Left cardiac atrium (tissue), 4 donors: ENCODE data around the gene TRMT6. TPM values are rescaled to one million over a fixed set of nuclear protein-coding genes. Genes with fewer than 3 reads are reported as not detected.

Experiments
- ATAC-seq, 2 donors: fragments of 200-7000 bp; cut with Tn5 transposase; one replicate each; pipeline ENCODE4 v1.9.1; 2020; ENCODE audit warnings: mild to moderate bottlenecking in 2 of 2, moderate library complexity in 2 of 2
- DNase-seq: peaks from one replicate; pipeline ENCODE4 v3.0.0-alpha.2; 2020
- intact Hi-C, 2 donors: fragments of 100-400 bp; cut with DNase I; formaldehyde crosslinking; loops; one replicate each; pipeline versions ENCODE4 v1.14.1 to v1.15.1; 2022 to 2023
- total RNA-seq, 2 donors: library from RNA; stranded (reverse); fragmentation: NEBNext Ultra II Directional; extraction: Animal tissue kit (Norgen Biotek cat#: 25700); gene quantifications; one replicate each; pipeline ENCODE4 v1.2.1, GENCODE V29; 2021
- donor health status: DM: no; HTN: yes; CAD: no.
- donor health status: DM: no; HTN: yes; CAD: no; lungs with severe emphysema.
- donor health status: DM: yes; HTN: yes; CAD: no.
- donor health status: Dilated cardiomyopathy.

Gene TRMT6
- total RNA-seq, 2 donors from 2014 or later: 7.3 to 13.8 TPM

GRCh38 chr20:5918856-5919625 is 31.3 kb downstream of the TRMT6 start:
- intact Hi-C loops: no loop called here
- DNase-seq (no peak), ATAC-seq (no peak)

- intact Hi-C loops: no loop called here
- DNase-seq (no peak), ATAC-seq (no peak)
These were observed 35.5 kb downstream of the TRMT6 start for GRCh38 chr20:5914859-5915258.

GRCh38 chr20:5913166-5913565 is 37.2 kb downstream of the TRMT6 start:
- no peak for ATAC-seq
- intact Hi-C loops: no loop called here

GRCh38 chr20:5910186-5910585 is 40.1 kb downstream of the TRMT6 start:
- intact Hi-C loops: no loop called here
- no peak for ATAC-seq
- no peak for DNase-seq

More at GRCh38 chr20:5913166-5913565, 37.2 kb downstream of the TRMT6 start:
- no peak for DNase-seq

- DNase-seq (no peak), ATAC-seq (no peak)
- intact Hi-C loops: no loop called here
These were observed 41.4 kb downstream of the TRMT6 start for GRCh38 chr20:5908981-5909380.

- ATAC-seq (no peak), DNase-seq (no peak)
- intact Hi-C loops: no loop called here
These were observed 49.4 kb downstream of the TRMT6 start for GRCh38 chr20:5900908-5901307.

GRCh38 chr20:5899444-5899843 is 50.9 kb downstream of the TRMT6 start:
- ATAC-seq: no peak
- no peak for DNase-seq
- intact Hi-C loops: loop anchor here in 1 of 2 donors (10.0 kb wide), 1 partner anchor 95 kb away; no protein-coding TSS in a partner anchor

- no peak for DNase-seq
These were observed 54.7 kb downstream of the TRMT6 start for GRCh38 chr20:5895626-5896025.

GRCh38 chr20:5893621-5894020 is 56.7 kb downstream of the TRMT6 start:
- DNase-seq: no peak
- intact Hi-C loops: loop anchor here in 1 of 2 donors (10.0 kb wide), 1 partner anchor 89 kb away; no protein-coding TSS in a partner anchor

More at GRCh38 chr20:5895626-5896025, 54.7 kb downstream of the TRMT6 start:
- ATAC-seq: no peak
- intact Hi-C loops: loop anchor here in 1 of 2 donors (10.0 kb wide), 1 partner anchor 91 kb away; no protein-coding TSS in a partner anchor

GRCh38 chr20:5893052-5893451 is 57.3 kb downstream of the TRMT6 start:
- ATAC-seq: no peak
- intact Hi-C loops: loop anchor here in 1 of 2 donors (10.0 kb wide), 1 partner anchor 88 kb away; no protein-coding TSS in a partner anchor
- no peak for DNase-seq

More at GRCh38 chr20:5893621-5894020, 56.7 kb downstream of the TRMT6 start:
- no peak for ATAC-seq

- peak; percentile 45 for DNase-seq
- intact Hi-C loops: loop anchor here in 1 of 2 donors (10.0 kb wide), 1 partner anchor 86 kb away; no protein-coding TSS in a partner anchor
These were observed 59.4 kb downstream of the TRMT6 start for GRCh38 chr20:5890773-5891441.

GRCh38 chr20:5888041-5888440 is 62.3 kb downstream of the TRMT6 start:
- intact Hi-C loops: loop anchor here in 1 of 2 donors (5.0 kb wide), 2 partner anchors 56 to 116 kb away; no protein-coding TSS in a partner anchor
- DNase-seq (no peak), ATAC-seq (no peak)

More at GRCh38 chr20:5890773-5891441, 59.4 kb downstream of the TRMT6 start:
- ATAC-seq: peak; percentile 18 to 47

GRCh38 chr20:5887386-5887785 is 62.9 kb downstream of the TRMT6 start:
- intact Hi-C loops: loop anchor here in 1 of 2 donors (5.0 kb wide), 2 partner anchors 55 to 115 kb away; no protein-coding TSS in a partner anchor
- ATAC-seq: peak in 1 of 2 donors; percentile 12
- DNase-seq: no peak

Other genes with a start within 250 kb of the TRMT6 start
- 1 to 10 TPM; 8.9 to 9.3 TPM for gene SHLD1, start 200.1 kb downstream of the TRMT6 start, total RNA-seq
- 100 to 1,000 TPM in 1 of 2 donors, 10 to 100 TPM in 1; 50.1 to 229 TPM for gene CHGB, start 39.0 kb downstream of the TRMT6 start, total RNA-seq
- 1 to 10 TPM; 6.8 to 7.2 TPM for gene MCM8, start 119 bp upstream of the TRMT6 start, total RNA-seq
- gene CRLS1, start 55.6 kb upstream of the TRMT6 start, total RNA-seq: 10 to 100 TPM; 73.9 to 83.5 TPM
- 1 to 10 TPM; 3.6 to 3.7 TPM for gene LRRN4, start 103.5 kb upstream of the TRMT6 start, total RNA-seq
- gene FERMT1, start 172.5 kb upstream of the TRMT6 start, total RNA-seq: 1 to 10 TPM; 1.1 to 1.5 TPM